Hypothalamus (tissue), 51 donors: Measurements from ENCODE around the gene MYPOP.
"Not testable (repeated sequence)": the region's sequence is repeated elsewhere in the genome, so short reads cannot be mapped to it uniquely, and the experiment has no call there.

Experiments
- DNase-seq, 51 donors: peaks; one replicate each; lab custom pipeline; 2025; lab: John Stamatoyannopoulos, UW

MYPOP gene

GRCh38 chr19:45908956-45909355 lies 6.5 kb upstream of the MYPOP start:
- DNase-seq: peak in 1 of 51 donors; percentile 6

GRCh38 chr19:45906221-45906620 lies 3.8 kb upstream of the MYPOP start:
- DNase-seq: no peak

- DNase-seq: no peak
These were observed 2.6 kb upstream of the MYPOP start for GRCh38 chr19:45905011-45905410.

- DNase-seq: peak; percentile 78 to 99 (median 96)
These were observed 525 bp upstream of the MYPOP start for GRCh38 chr19:45902651-45903625.

- DNase-seq: peak in 8 of 51 donors; percentile 8 to 22 (median 14)
These were observed 941 bp downstream of the MYPOP start for GRCh38 chr19:45901432-45901911.

GRCh38 chr19:45900738-45901431 lies 1.5 kb downstream of the MYPOP start:
- no peak for DNase-seq

- no peak for DNase-seq
These were observed 2.4 kb downstream of the MYPOP start for GRCh38 chr19:45899919-45900589.

GRCh38 chr19:45899253-45899652 lies 3.2 kb downstream of the MYPOP start:
- DNase-seq: no peak

GRCh38 chr19:45897261-45897812 lies 5.1 kb downstream of the MYPOP start:
- DNase-seq: no peak

- DNase-seq: not testable (repeated sequence)
These were observed 6.3 kb downstream of the MYPOP start for GRCh38 chr19:45895983-45896599.

GRCh38 chr19:45895519-45895972 lies 6.9 kb downstream of the MYPOP start:
- no peak for DNase-seq

GRCh38 chr19:45890877-45891276 lies 11.5 kb downstream of the MYPOP start:
- DNase-seq: no peak

- no peak for DNase-seq
These were observed 13.1 kb downstream of the MYPOP start for GRCh38 chr19:45889210-45889885.

GRCh38 chr19:45887200-45887710 lies 15.2 kb downstream of the MYPOP start:
- DNase-seq: peak in 2 of 51 donors; percentile 9 to 46

- peak; percentile 60 to 95 (median 84) for DNase-seq
These were observed 15.8 kb downstream of the MYPOP start for GRCh38 chr19:45886427-45887199.

GRCh38 chr19:45885556-45886426 lies 16.6 kb downstream of the MYPOP start, which contains the start of gene IRF2BP1:
IRF2BP1 (minus strand) TSS chr19:45886141; CDS start chr19:45885774, 367 bp downstream.
- DNase-seq: peak; percentile 63 to 95 (median 86)
